ENCODE results near the gene BARD1. TPM values are rescaled to one million over a fixed set of nuclear protein-coding genes. Genes with fewer than 3 reads are reported as not detected.

Gene BARD1
- total RNA-seq, 4 donors from 2014 or later: 5.4 to 10.4 (median 7.7) TPM

GRCh38 chr2:214800180-214800579 is 9.3 kb downstream of the BARD1 start:
- TF ChIP-seq, protein P1, sequence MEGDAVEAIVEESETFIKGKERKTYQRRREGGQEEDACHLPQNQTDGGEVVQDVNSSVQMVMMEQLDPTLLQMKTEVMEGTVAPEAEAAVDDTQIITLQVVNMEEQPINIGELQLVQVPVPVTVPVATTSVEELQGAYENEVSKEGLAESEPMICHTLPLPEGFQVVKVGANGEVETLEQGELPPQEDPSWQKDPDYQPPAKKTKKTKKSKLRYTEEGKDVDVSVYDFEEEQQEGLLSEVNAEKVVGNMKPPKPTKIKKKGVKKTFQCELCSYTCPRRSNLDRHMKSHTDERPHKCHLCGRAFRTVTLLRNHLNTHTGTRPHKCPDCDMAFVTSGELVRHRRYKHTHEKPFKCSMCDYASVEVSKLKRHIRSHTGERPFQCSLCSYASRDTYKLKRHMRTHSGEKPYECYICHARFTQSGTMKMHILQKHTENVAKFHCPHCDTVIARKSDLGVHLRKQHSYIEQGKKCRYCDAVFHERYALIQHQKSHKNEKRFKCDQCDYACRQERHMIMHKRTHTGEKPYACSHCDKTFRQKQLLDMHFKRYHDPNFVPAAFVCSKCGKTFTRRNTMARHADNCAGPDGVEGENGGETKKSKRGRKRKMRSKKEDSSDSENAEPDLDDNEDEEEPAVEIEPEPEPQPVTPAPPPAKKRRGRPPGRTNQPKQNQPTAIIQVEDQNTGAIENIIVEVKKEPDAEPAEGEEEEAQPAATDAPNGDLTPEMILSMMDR (IDR thresholded peaks at IDR 0.05; ENCODE audit: low read depth): no peak

DNA sequence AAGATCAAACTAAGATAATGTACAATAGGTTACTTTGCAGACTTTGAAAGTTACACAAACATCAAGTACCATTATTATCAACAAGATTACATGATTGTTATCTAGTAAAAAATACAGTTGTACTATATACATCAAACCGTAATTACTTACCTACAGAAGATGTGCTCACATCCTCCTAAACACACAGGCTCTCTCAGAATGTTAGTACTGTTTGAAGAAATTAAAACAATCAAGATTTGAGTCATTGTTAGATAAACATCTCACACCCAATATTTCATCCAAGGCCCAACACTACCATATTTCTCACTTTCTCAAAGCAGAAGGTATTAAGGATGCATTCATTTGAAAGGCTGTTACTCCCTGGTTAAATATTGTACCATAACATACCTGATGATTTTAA is 12.6 kb downstream of the BARD1 start:
- TF ChIP-seq, protein P1 (IDR thresholded peaks at IDR 0.05; ENCODE audit: low read depth): no peak

GRCh38 chr2:214782671-214783070 is 26.8 kb downstream of the BARD1 start:
- TF ChIP-seq, protein P1 (IDR thresholded peaks at IDR 0.05; ENCODE audit: low read depth): no peak

DNA sequence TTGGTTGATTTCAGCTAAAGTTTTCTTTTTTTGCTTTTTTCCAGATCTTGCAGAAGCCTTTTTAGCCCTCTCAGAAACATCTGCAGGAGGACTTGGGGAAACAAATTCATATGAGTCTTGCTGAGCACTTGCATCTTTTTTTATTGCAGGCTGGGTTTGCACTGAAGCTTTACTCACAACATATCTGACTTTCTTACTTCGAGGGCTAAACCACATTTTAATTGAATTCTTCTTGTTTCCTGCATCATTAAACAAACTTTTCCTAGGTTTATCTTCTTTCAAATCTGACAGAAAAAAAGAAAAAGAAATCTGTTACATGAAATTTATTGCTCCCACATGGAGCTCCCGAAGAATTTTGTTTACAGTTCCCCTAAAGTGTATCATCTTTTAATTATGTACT is 28.3 kb downstream of the BARD1 start:
- TF ChIP-seq, protein P1 (IDR thresholded peaks at IDR 0.05; ENCODE audit: low read depth): no peak

DNA sequence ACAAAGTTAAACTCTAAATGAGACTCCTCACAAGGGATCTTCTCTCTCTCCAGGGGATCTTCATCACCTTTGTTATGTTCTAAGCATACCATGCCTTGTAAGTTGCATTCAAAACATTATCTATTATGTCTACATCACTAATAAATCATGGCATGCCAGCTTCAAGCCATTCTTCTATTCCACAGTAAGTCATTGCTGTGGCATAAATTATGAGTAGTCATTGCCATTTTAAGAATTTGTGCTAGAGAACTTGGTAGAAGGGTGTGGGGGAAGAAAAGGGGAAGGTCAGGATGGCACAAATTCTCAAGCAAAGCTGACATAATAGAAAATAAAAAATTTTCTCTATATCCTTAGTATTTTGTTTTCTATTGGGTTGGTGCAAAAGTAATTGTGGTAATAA is 33.5 kb downstream of the BARD1 start:
- TF ChIP-seq, protein P1 (IDR thresholded peaks at IDR 0.05; ENCODE audit: low read depth): no peak

DNA sequence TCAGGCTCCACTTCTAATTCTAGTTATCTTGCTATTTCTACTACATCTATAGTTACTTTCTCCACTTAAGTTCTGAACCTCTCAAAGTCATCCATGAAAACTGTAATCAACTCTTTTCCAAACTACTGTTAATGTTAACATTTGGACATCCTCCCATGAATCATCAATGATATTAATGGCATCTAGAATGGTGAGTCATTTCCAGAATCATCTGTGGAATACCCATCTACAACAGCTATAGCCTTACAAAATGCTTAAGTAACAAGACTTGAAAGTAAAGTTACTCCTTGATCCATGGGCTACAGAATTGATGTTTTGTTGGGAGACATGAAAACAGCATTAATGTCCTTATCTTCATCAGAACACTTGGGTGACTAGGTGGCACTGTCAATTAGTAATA is 35.4 kb downstream of the BARD1 start:
- TF ChIP-seq, protein P1 (IDR thresholded peaks at IDR 0.05; ENCODE audit: low read depth): no peak

- TF ChIP-seq, protein P1 (IDR thresholded peaks at IDR 0.05; ENCODE audit: low read depth): no peak
These were observed 37.0 kb downstream of the BARD1 start for GRCh38 chr2:214772443-214773015.

Measured in subcutaneous adipose tissue (tissue), 4 donors.